Hematopoietic multipotent progenitor cell (in vitro differentiated cells): ENCODE results near the gene TSGA10. TPM values are rescaled to one million over a fixed set of nuclear protein-coding genes. Genes with fewer than 3 reads are reported as not detected.
"Not testable (repeated sequence)": the region's sequence is repeated elsewhere in the genome, so short reads cannot be mapped to it uniquely, and the experiment has no call there.

ENCODE experiments used
- DNase-seq, 3 donors: peaks; one replicate each; pipeline ENCODE4 v3.0.0-alpha.2; 2011 to 2015; ENCODE audit warnings: low read depth in 2 of 3, low spot score in 2 of 3
- total RNA-seq: library from RNA; depleted of rRNA; stranded (reverse); fragments of >200 nt; gene quantifications from one replicate; pipeline ENCODE4 v1.2.3, GENCODE V29; 2012

TSGA10 gene
- total RNA-seq, 1 donor, result 2.7 TPM

GRCh38 chr2:99156891-99157290 lies 2.1 kb upstream of the TSGA10 start:
- DNase-seq, result no peak

- DNase-seq, result no peak
These were observed 679 bp downstream of the TSGA10 start for GRCh38 chr2:99153921-99154604.

- no peak for DNase-seq
These were observed 2.4 kb downstream of the TSGA10 start for GRCh38 chr2:99152199-99152895.

GRCh38 chr2:99150706-99151105 lies 4.0 kb downstream of the TSGA10 start:
- no peak for DNase-seq

GRCh38 chr2:99141110-99142108 lies 13.3 kb downstream of the TSGA10 start, which contains the start of gene C2orf15:
Gene C2orf15, plus strand, starts transcription at chr2:99141707. Its CDS starts 8,852 bp downstream, at chr2:99150559.
- DNase-seq, result peak; percentile 93 to 96 (median 94)

- DNase-seq, result no peak
These were observed 14.0 kb downstream of the TSGA10 start for GRCh38 chr2:99140860-99141109.

GRCh38 chr2:99140056-99140859 lies 14.5 kb downstream of the TSGA10 start:
- no peak for DNase-seq

GRCh38 chr2:99139003-99139402 lies 15.7 kb downstream of the TSGA10 start:
- no peak for DNase-seq

- DNase-seq, result not testable (repeated sequence)
These were observed 19.6 kb downstream of the TSGA10 start for GRCh38 chr2:99135044-99135556.

- no peak for DNase-seq
These were observed 26.8 kb downstream of the TSGA10 start for GRCh38 chr2:99127981-99128380.

GRCh38 chr2:99112617-99113016 lies 42.1 kb downstream of the TSGA10 start:
- DNase-seq, result no peak

GRCh38 chr2:99111945-99112344 lies 42.8 kb downstream of the TSGA10 start:
- no peak for DNase-seq

GRCh38 chr2:99111236-99111635 lies 43.5 kb downstream of the TSGA10 start:
- DNase-seq, result no peak

- DNase-seq, result peak in 2 of 3 donors; percentile 19 to 46
These were observed 47.8 kb downstream of the TSGA10 start for GRCh38 chr2:99106913-99107312.

- no peak for DNase-seq
These were observed 50.7 kb downstream of the TSGA10 start for GRCh38 chr2:99104006-99104405.

GRCh38 chr2:99101697-99102096 lies 53.0 kb downstream of the TSGA10 start:
- DNase-seq, result peak in 1 of 3 donors; percentile 46

GRCh38 chr2:99096728-99097127 lies 58.0 kb downstream of the TSGA10 start:
- no peak for DNase-seq

GRCh38 chr2:99088017-99088416 lies 66.7 kb downstream of the TSGA10 start:
- peak in 2 of 3 donors; percentile 46 to 73 for DNase-seq

- no peak for DNase-seq
These were observed 68.4 kb downstream of the TSGA10 start for GRCh38 chr2:99086385-99086784.

- peak in 2 of 3 donors; percentile 22 to 42 for DNase-seq
These were observed 69.3 kb downstream of the TSGA10 start for GRCh38 chr2:99085421-99085820.
